Activated CD8-positive, alpha-beta memory T cell treated with anti-CD3 and anti-CD28 coated beads for 4 hours (primary cell): ENCODE results near the gene P2RY14.

Source experiments
- DNase-seq, 2 donors: peaks; one replicate each; pipeline ENCODE4 v3.0.0-alpha.2; 2020; ENCODE audit warnings: low read depth in 2 of 2

Gene P2RY14

DNA sequence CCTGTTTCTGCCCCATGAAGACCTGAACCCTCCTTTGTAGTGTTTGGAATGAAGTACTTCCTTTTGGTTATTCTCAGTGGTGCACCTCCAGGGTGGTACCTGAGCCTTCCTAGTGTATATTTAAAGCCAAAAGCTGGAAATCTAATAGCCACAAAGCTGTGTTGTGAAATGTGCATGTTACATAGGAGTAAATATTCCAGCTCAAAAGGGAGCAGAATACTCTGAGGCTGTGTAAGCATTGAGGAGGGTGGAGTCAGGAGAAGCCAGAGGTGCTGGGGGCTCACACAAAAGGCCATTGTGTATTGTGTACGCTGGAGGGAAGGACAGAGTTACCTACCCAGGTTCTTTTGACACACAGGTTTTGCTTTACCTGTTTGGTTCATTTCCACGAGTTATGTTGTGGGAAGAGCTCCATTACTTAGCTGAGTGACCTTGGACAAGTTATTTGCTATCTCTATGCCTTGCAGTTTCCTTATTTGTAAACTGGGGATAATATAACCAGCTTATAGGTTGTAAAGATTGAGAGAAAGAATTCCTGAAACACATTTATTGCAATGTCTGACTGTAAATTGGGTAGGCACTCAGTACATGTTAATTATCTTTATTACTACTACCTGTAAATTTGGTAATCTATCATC lies 100.0 kb downstream of the P2RY14 start:
- no peak for DNase-seq

DNA sequence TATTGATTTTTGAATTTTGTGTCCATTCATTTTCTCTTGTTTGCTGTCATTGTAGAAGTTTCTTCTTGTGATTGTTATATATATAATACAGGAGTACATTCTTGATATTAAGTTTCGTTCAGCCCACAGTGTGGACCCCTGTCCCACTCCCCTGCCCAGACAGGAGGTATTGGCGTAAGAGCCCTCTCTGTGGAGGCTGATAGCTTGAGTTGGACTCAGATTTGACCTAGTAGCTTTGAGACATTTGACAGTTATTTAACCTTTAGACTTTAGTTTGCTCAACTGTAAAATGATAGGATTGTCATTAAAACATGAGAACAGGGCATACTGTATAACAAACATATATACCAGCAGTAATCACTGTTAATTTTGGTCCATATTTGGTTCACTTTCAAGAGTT lies 102.4 kb downstream of the P2RY14 start:
- no peak for DNase-seq

- DNase-seq, result no peak
Measured at GRCh38 chr3:151174351-151174750, 104.0 kb downstream of the P2RY14 start.

GRCh38 chr3:151171145-151171757 lies 107.1 kb downstream of the P2RY14 start:
- no peak for DNase-seq

- peak; percentile 6 to 12 for DNase-seq
Measured at GRCh38 chr3:151169948-151170679, 108.2 kb downstream of the P2RY14 start.

DNA sequence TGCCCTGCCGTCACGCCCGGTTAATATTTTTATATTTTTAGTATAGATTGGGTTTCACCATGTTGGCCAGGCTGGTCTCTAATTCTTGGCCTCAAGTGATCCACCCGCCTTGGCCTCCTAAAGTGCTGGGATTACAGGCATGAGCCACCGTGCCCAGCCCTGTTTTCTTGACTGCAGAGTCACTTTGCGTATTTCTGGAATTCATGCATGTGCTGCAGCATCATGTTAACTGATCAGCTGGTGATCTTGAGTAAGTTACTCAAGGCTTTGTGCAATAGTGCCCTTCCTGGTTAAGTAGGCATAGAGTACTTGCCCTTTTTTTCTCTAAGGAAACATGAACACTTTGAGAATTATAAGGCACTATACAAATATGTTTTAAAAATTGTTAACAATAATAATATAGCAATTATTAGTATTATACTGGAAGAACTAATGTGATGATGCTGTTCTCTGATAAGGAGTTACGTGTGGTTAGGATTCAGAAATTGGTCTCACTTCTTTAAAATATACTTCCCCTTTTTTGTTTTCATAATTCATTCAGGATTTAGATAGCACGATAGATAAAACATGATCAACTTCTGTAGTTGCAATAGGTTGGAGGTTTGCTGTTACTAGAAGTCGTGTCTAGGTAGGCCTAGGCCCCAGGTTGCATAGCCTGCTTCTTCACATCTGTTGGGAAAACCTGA lies 108.9 kb downstream of the P2RY14 start:
- DNase-seq, result no peak

GRCh38 chr3:151168269-151169094 lies 109.9 kb downstream of the P2RY14 start:
- peak; percentile 70 to 74 for DNase-seq

GRCh38 chr3:151166161-151166560 lies 112.2 kb downstream of the P2RY14 start:
- DNase-seq, result no peak

DNA sequence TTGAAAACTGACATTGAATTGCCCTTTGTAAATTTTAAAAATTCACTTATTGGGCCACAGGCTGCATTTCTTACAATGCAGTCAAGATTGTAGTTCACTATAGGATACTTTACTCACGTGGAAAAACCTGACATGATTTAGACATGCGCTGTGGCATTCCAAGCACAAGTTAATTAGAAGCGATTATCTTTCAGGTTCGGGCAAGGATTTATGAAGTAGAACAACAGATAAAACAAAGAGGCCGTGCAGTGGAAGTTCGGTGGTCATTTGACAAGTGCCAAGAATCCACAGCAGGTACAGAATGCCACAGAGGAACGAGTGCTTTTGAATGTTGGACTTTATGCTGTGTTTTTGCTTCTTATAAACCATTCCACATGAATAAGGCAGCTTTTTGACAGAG lies 113.1 kb downstream of the P2RY14 start:
- DNase-seq, result no peak
